Measurements from ENCODE around the gene DACH1. TPM values are rescaled to one million over a fixed set of nuclear protein-coding genes. Genes with fewer than 3 reads are reported as not detected.

Gene DACH1
- total and polyA plus RNA-seq, 2 experiments from 2014 or later = 1.3 to 6.5 TPM

- Histone ChIP-seq H3K4me3 (no peak overlapping the region), H3K79me2 (no peaks in the 10 kb centered on the region), H3K27ac (no peak overlapping the region), H3K4me2 (no peak overlapping the region), H2AFZ (no peak overlapping the region), H3K9me3 (ENCODE audit: low read depth) (no peaks in the 10 kb centered on the region), H4K20me1 (ENCODE audit: insufficient read depth, poor library complexity, severe bottlenecking) (no peaks in the 10 kb centered on the region), H3K36me3 (replicated peaks; ENCODE audit: insufficient read depth, low read depth) (no peaks in the 10 kb centered on the region), H3K27me3 (no peaks in the 10 kb centered on the region), H3K4me1 (ENCODE audit: insufficient read depth) (no peaks in the 10 kb centered on the region), H3K9me2 (replicated peaks; ENCODE audit: insufficient read depth) (no peaks in the 10 kb centered on the region)
- 100% methylated on average over 1 of the region's 1 CpG for WGBS (ENCODE audit: low lambda C conversion rate, missing lambda C conversion rate)
- no peak for DNase-seq (ENCODE audit: low spot score)
- TF ChIP-seq CTCF (IDR thresholded peaks at IDR 0.05; ENCODE audit: poor library complexity) = no peak
Measured at GRCh38 chr13:71808708-71809107, 58.3 kb downstream of the DACH1 start.

GRCh38 chr13:71806886-71807285 is 60.1 kb downstream of the DACH1 start:
- no peak for DNase-seq (ENCODE audit: low spot score)
- H3K36me3 ChIP-seq (replicated peaks; ENCODE audit: insufficient read depth, low read depth) = no peaks in the 10 kb centered on the region
- no peaks in the 10 kb centered on the region for H3K27me3 ChIP-seq
- no peaks in the 10 kb centered on the region for H3K9me3 ChIP-seq (ENCODE audit: low read depth)
- H3K4me3 ChIP-seq = no peak overlapping the region
- H3K79me2 ChIP-seq = no peaks in the 10 kb centered on the region
- no peak overlapping the region for H3K4me2 ChIP-seq
- H3K4me1 ChIP-seq (ENCODE audit: insufficient read depth) = no peaks in the 10 kb centered on the region
- no peaks in the 10 kb centered on the region for H4K20me1 ChIP-seq (ENCODE audit: insufficient read depth, poor library complexity, severe bottlenecking)
- no peak overlapping the region for H2AFZ ChIP-seq
- no peak overlapping the region for H3K27ac ChIP-seq
- TF ChIP-seq EZH2 (IDR thresholded peaks at IDR 0.05; ENCODE audit: borderline replicate concordance) (no peak), EZH2phosphoT487 (IDR thresholded peaks at IDR 0.05; ENCODE audit: low read depth, severe bottlenecking, unreplicated experiment) (no peak), CTCF (IDR thresholded peaks at IDR 0.05; ENCODE audit: poor library complexity) (no peak)
- WGBS (ENCODE audit: low lambda C conversion rate, missing lambda C conversion rate) = 89% methylated on average over 2 of the region's 2 CpGs
- H3K9me2 ChIP-seq (replicated peaks; ENCODE audit: insufficient read depth) = no peaks in the 10 kb centered on the region

GRCh38 chr13:71803066-71803465 is 63.9 kb downstream of the DACH1 start:
- no peak overlapping the region for H3K27ac ChIP-seq
- WGBS (ENCODE audit: low lambda C conversion rate, missing lambda C conversion rate) = 82% methylated on average over 2 of the region's 2 CpGs

More at GRCh38 chr13:71803066-71803465, 63.9 kb downstream of the DACH1 start:
- H3K36me3 ChIP-seq (replicated peaks; ENCODE audit: insufficient read depth, low read depth) = no peaks in the 10 kb centered on the region
- H3K4me2 ChIP-seq = no peak overlapping the region
- H2AFZ ChIP-seq = no peak overlapping the region
- no peaks in the 10 kb centered on the region for H3K9me3 ChIP-seq (ENCODE audit: low read depth)
- H3K79me2 ChIP-seq = no peaks in the 10 kb centered on the region
- no peak for TF ChIP-seq EZH2phosphoT487 (IDR thresholded peaks at IDR 0.05; ENCODE audit: low read depth, severe bottlenecking, unreplicated experiment)
- no peak for TF ChIP-seq EZH2 (IDR thresholded peaks at IDR 0.05; ENCODE audit: borderline replicate concordance)
- TF ChIP-seq CTCF (IDR thresholded peaks at IDR 0.05; ENCODE audit: poor library complexity) = no peak
- no peaks in the 10 kb centered on the region for H3K4me1 ChIP-seq (ENCODE audit: insufficient read depth)
- no peaks in the 10 kb centered on the region for H3K27me3 ChIP-seq
- no peaks in the 10 kb centered on the region for H3K9me2 ChIP-seq (replicated peaks; ENCODE audit: insufficient read depth)
- no peaks in the 10 kb centered on the region for H4K20me1 ChIP-seq (ENCODE audit: insufficient read depth, poor library complexity, severe bottlenecking)
- no peak for DNase-seq (ENCODE audit: low spot score)
- H3K4me3 ChIP-seq = no peak overlapping the region

Measured in hepatocyte (in vitro differentiated cells).